H1 (cell line): ENCODE data around the gene SCARB2. TPM values are rescaled to one million over a fixed set of nuclear protein-coding genes. Genes with fewer than 3 reads are reported as not detected.

Source experiments
- ASH2L ChIP-seq: fragments of 200-600, 300-600 bp; sonication (generic); IDR thresholded peaks from one replicate; pipeline ENCODE4 v1.7.1; 2017; ENCODE audit warnings: low read length
- BACH1 ChIP-seq: IDR thresholded peaks from 2 replicates; pipeline ENCODE4 v1.6.1; 2012; ENCODE audit warnings: low read length, improper control_type of control experiment
- CBX5 ChIP-seq: fragments of 300-800, 300-1000 bp; sonication (generic); IDR thresholded peaks from 2 replicates; pipeline ENCODE4 v1.7.1; 2016; ENCODE audit warnings: antibody characterized with exemption, low read length, low read depth
- CHD1 ChIP-seq: IDR thresholded peaks from 2 replicates; pipeline ENCODE4 v1.6.1; 2012; ENCODE audit warnings: low read depth, low read length, improper control_type of control experiment
- HDAC2 ChIP-seq, 2 experiments: fragments of 300-600 bp in 1 of 2; sonication (generic) in 1 of 2; IDR thresholded peaks; 2 replicates each; pipeline ENCODE4 v1.6.1; 2011 to 2012; ENCODE audit warnings: low read depth in 2 of 2, low read length in 2 of 2, mild to moderate bottlenecking in 2 of 2, moderate library complexity in 2 of 2, borderline replicate concordance in 1 of 2, inconsistent platforms in 1 of 2
- JUND ChIP-seq: IDR thresholded peaks from 2 replicates; pipeline ENCODE4 v1.6.1; 2011; ENCODE audit warnings: mild to moderate bottlenecking, improper control_type of control experiment, low read length
- SIX5 ChIP-seq: IDR thresholded peaks from 2 replicates; pipeline ENCODE4 v1.6.1; 2011; ENCODE audit warnings: mild to moderate bottlenecking, low read depth, low read length
- SRF ChIP-seq: IDR thresholded peaks from 2 replicates; pipeline ENCODE4 v1.6.1; 2011; ENCODE audit warnings: mild to moderate bottlenecking, low read depth, low read length, moderate library complexity
- YY1 ChIP-seq: IDR thresholded peaks from 2 replicates; pipeline ENCODE4 v1.6.1; 2011; ENCODE audit warnings: low read depth, mild to moderate bottlenecking, low read length
- polyA plus RNA-seq, 7 experiments: library from polyadenylated mRNA; depleted of rRNA in 3 of 7; stranded (reverse) in 5 of 7; unstranded in 2 of 7; fragments of >200 nt in 5 of 7; fragments of 200-250 nt in 2 of 7; gene quantifications; 1 replicate in 5 of 7; 2 replicates in 1 of 7; 4 replicates in 1 of 7; pipeline versions ENCODE4 v1.2.1 to v1.2.3, GENCODE V29; 2011 to 2013; ENCODE audit warnings: missing spikeins in 2 of 7, mixed read lengths in 2 of 7
- total RNA-seq: library from RNA; stranded (reverse); fragmentation: NEBNext Ultra II Directional; extraction: Animal tissue kit (Norgen Biotek cat#: 25700); gene quantifications from 2 replicates; pipeline ENCODE4 v1.2.1, GENCODE V29; 2021
- TF ChIP-seq, protein P1 (sequence below): fragments of 300-600 bp; sonication (generic); IDR thresholded peaks from 2 replicates; pipeline ENCODE4 v1.7.1; 2012; ENCODE audit warnings: low read length, moderate library complexity, mild to moderate bottlenecking, inconsistent platforms; ENCODE audit not compliant: insufficient replicate concordance

SCARB2 gene
- total and polyA plus RNA-seq, 2 of the 8 experiments (the other 6 are each of a cell fraction or from before 2014, with no cell fraction given): 18.5 to 35.7 TPM

GRCh38 chr4:76125816-76126215, 87.8 kb downstream of the SCARB2 start (continued):
- TF ChIP-seq, protein P1, sequence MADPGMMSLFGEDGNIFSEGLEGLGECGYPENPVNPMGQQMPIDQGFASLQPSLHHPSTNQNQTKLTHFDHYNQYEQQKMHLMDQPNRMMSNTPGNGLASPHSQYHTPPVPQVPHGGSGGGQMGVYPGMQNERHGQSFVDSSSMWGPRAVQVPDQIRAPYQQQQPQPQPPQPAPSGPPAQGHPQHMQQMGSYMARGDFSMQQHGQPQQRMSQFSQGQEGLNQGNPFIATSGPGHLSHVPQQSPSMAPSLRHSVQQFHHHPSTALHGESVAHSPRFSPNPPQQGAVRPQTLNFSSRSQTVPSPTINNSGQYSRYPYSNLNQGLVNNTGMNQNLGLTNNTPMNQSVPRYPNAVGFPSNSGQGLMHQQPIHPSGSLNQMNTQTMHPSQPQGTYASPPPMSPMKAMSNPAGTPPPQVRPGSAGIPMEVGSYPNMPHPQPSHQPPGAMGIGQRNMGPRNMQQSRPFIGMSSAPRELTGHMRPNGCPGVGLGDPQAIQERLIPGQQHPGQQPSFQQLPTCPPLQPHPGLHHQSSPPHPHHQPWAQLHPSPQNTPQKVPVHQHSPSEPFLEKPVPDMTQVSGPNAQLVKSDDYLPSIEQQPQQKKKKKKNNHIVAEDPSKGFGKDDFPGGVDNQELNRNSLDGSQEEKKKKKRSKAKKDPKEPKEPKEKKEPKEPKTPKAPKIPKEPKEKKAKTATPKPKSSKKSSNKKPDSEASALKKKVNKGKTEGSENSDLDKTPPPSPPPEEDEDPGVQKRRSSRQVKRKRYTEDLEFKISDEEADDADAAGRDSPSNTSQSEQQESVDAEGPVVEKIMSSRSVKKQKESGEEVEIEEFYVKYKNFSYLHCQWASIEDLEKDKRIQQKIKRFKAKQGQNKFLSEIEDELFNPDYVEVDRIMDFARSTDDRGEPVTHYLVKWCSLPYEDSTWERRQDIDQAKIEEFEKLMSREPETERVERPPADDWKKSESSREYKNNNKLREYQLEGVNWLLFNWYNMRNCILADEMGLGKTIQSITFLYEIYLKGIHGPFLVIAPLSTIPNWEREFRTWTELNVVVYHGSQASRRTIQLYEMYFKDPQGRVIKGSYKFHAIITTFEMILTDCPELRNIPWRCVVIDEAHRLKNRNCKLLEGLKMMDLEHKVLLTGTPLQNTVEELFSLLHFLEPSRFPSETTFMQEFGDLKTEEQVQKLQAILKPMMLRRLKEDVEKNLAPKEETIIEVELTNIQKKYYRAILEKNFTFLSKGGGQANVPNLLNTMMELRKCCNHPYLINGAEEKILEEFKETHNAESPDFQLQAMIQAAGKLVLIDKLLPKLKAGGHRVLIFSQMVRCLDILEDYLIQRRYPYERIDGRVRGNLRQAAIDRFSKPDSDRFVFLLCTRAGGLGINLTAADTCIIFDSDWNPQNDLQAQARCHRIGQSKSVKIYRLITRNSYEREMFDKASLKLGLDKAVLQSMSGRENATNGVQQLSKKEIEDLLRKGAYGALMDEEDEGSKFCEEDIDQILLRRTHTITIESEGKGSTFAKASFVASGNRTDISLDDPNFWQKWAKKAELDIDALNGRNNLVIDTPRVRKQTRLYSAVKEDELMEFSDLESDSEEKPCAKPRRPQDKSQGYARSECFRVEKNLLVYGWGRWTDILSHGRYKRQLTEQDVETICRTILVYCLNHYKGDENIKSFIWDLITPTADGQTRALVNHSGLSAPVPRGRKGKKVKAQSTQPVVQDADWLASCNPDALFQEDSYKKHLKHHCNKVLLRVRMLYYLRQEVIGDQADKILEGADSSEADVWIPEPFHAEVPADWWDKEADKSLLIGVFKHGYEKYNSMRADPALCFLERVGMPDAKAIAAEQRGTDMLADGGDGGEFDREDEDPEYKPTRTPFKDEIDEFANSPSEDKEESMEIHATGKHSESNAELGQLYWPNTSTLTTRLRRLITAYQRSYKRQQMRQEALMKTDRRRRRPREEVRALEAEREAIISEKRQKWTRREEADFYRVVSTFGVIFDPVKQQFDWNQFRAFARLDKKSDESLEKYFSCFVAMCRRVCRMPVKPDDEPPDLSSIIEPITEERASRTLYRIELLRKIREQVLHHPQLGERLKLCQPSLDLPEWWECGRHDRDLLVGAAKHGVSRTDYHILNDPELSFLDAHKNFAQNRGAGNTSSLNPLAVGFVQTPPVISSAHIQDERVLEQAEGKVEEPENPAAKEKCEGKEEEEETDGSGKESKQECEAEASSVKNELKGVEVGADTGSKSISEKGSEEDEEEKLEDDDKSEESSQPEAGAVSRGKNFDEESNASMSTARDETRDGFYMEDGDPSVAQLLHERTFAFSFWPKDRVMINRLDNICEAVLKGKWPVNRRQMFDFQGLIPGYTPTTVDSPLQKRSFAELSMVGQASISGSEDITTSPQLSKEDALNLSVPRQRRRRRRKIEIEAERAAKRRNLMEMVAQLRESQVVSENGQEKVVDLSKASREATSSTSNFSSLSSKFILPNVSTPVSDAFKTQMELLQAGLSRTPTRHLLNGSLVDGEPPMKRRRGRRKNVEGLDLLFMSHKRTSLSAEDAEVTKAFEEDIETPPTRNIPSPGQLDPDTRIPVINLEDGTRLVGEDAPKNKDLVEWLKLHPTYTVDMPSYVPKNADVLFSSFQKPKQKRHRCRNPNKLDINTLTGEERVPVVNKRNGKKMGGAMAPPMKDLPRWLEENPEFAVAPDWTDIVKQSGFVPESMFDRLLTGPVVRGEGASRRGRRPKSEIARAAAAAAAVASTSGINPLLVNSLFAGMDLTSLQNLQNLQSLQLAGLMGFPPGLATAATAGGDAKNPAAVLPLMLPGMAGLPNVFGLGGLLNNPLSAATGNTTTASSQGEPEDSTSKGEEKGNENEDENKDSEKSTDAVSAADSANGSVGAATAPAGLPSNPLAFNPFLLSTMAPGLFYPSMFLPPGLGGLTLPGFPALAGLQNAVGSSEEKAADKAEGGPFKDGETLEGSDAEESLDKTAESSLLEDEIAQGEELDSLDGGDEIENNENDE: no peak
- TF ChIP-seq ASH2L (no peak), SRF (no peak), YY1 (no peak), CBX5 (no peak), BACH1 (no peak), CHD1 (no peak), SIX5 (no peak), HDAC2 (IDR thresholded peaks at IDR 0.05; ENCODE audit: borderline replicate concordance in 1 of 2, low read depth in 2 of 2, low read length in 2 of 2) (no peak), JUND (no peak)
